Measurements from ENCODE around the gene SETDB1.

DNA sequence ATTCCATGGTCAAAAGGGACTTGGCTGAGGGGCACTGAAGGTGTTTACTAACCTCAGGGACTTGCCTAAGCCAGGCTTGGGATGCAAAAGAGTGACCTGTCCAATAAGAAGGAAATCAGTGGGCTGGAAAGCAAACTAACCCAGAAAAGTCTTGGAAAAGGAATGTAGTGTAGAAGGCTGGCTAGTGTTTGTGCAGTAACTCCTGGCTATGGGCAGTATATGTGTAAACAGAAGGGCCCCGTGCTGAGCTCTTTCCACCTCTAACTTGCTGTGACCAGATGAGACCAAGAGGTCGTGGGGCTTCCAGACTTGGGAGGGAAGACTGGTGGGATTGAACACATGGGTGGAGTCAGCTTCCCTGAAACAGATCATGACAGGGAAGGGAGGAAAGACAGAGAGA, 76.4 kb downstream of the SETDB1 start:
- TF ChIP-seq, protein P1, sequence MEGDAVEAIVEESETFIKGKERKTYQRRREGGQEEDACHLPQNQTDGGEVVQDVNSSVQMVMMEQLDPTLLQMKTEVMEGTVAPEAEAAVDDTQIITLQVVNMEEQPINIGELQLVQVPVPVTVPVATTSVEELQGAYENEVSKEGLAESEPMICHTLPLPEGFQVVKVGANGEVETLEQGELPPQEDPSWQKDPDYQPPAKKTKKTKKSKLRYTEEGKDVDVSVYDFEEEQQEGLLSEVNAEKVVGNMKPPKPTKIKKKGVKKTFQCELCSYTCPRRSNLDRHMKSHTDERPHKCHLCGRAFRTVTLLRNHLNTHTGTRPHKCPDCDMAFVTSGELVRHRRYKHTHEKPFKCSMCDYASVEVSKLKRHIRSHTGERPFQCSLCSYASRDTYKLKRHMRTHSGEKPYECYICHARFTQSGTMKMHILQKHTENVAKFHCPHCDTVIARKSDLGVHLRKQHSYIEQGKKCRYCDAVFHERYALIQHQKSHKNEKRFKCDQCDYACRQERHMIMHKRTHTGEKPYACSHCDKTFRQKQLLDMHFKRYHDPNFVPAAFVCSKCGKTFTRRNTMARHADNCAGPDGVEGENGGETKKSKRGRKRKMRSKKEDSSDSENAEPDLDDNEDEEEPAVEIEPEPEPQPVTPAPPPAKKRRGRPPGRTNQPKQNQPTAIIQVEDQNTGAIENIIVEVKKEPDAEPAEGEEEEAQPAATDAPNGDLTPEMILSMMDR (conservative IDR thresholded peaks at IDR 0.05; ENCODE audit: low read length), result no peak
- no peak for TF ChIP-seq EZH2phosphoT487 (IDR thresholded peaks at IDR 0.05; ENCODE audit: borderline replicate concordance)

Data from Loucy (cell line).